ENCODE measurements around the gene MFSD12.

MFSD12 gene

DNA sequence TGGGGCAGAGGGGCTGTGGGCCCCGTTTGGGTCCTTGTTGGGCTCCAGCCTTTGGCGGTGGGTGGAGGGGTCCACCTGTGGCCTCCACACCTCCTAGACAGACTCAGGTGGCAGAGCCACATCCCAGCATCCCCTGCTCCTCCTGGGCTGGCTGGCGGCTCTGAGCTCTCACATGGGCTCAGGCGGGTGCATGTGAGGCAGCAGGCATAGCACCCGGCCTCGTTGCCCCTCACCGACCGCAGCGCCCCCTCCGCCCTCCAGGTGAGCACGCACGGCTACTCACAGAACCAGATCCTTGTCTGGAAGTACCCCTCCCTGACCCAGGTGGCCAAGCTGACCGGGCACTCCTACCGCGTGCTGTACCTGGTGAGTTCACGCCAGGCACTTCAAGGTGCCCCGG lies 24.4 kb downstream of the MFSD12 start:
- no peaks in the 10 kb centered on the region for H3K27me3 ChIP-seq (ENCODE audit: insufficient read depth, poor library complexity, severe bottlenecking)
- no peak for TF ChIP-seq GABPA (IDR thresholded peaks at IDR 0.05; ENCODE audit: low read depth)
- TF ChIP-seq POLR2AphosphoS5 (IDR thresholded peaks at IDR 0.05; ENCODE audit: low read depth) = no peak
- TF ChIP-seq SPI1 (IDR thresholded peaks at IDR 0.05; ENCODE audit: borderline replicate concordance, low read depth) = no peak
- TF ChIP-seq, protein P1, sequence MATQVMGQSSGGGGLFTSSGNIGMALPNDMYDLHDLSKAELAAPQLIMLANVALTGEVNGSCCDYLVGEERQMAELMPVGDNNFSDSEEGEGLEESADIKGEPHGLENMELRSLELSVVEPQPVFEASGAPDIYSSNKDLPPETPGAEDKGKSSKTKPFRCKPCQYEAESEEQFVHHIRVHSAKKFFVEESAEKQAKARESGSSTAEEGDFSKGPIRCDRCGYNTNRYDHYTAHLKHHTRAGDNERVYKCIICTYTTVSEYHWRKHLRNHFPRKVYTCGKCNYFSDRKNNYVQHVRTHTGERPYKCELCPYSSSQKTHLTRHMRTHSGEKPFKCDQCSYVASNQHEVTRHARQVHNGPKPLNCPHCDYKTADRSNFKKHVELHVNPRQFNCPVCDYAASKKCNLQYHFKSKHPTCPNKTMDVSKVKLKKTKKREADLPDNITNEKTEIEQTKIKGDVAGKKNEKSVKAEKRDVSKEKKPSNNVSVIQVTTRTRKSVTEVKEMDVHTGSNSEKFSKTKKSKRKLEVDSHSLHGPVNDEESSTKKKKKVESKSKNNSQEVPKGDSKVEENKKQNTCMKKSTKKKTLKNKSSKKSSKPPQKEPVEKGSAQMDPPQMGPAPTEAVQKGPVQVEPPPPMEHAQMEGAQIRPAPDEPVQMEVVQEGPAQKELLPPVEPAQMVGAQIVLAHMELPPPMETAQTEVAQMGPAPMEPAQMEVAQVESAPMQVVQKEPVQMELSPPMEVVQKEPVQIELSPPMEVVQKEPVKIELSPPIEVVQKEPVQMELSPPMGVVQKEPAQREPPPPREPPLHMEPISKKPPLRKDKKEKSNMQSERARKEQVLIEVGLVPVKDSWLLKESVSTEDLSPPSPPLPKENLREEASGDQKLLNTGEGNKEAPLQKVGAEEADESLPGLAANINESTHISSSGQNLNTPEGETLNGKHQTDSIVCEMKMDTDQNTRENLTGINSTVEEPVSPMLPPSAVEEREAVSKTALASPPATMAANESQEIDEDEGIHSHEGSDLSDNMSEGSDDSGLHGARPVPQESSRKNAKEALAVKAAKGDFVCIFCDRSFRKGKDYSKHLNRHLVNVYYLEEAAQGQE (IDR thresholded peaks at IDR 0.05; ENCODE audit: insufficient replicate concordance, low read depth) = no peak
- TF ChIP-seq, protein P2, sequence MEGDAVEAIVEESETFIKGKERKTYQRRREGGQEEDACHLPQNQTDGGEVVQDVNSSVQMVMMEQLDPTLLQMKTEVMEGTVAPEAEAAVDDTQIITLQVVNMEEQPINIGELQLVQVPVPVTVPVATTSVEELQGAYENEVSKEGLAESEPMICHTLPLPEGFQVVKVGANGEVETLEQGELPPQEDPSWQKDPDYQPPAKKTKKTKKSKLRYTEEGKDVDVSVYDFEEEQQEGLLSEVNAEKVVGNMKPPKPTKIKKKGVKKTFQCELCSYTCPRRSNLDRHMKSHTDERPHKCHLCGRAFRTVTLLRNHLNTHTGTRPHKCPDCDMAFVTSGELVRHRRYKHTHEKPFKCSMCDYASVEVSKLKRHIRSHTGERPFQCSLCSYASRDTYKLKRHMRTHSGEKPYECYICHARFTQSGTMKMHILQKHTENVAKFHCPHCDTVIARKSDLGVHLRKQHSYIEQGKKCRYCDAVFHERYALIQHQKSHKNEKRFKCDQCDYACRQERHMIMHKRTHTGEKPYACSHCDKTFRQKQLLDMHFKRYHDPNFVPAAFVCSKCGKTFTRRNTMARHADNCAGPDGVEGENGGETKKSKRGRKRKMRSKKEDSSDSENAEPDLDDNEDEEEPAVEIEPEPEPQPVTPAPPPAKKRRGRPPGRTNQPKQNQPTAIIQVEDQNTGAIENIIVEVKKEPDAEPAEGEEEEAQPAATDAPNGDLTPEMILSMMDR (IDR thresholded peaks at IDR 0.05; ENCODE audit: insufficient read depth, low read length) = no peak
- no peak for DNase-seq (ENCODE audit: low read depth in 1 of 2, low spot score in 1 of 2)
- H3K4me3 ChIP-seq (replicated peaks; ENCODE audit: insufficient read depth, low read length) = no peak overlapping the region
- H3K27ac ChIP-seq (replicated peaks) = no peak overlapping the region

DNA sequence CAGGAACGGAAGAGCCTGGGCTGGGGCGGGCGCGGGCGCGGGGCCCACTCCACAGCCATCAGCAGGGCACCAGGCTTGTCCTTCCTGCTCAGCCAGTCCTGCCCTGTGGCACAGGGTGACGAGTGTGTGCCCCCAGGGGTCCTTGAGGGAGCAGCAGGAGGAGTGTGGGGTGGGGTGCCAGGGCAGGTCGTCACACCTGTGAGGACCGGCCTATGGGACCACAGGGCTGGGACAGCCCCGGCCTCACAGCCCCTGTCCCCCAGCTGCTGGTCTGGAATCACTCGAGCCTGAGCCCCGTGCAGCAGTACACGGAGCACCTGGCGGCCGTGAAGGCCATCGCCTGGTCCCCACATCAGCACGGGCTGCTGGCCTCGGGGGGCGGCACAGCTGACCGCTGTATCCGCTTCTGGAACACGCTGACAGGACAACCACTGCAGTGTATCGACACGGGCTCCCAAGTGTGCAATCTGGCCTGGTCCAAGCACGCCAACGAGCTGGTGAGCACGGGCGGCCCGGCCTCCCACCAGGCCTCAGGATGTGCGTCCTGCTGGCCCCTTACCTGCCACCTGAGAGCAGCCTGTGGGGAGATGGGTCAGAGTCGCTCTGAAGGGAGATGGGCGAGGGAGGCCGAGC lies 25.1 kb downstream of the MFSD12 start:
- no peak for DNase-seq (ENCODE audit: low read depth in 1 of 2, low spot score in 1 of 2)
- TF ChIP-seq POLR2AphosphoS5 (IDR thresholded peaks at IDR 0.05; ENCODE audit: low read depth) = no peak
- no peak for TF ChIP-seq SPI1 (IDR thresholded peaks at IDR 0.05; ENCODE audit: borderline replicate concordance, low read depth)
- TF ChIP-seq, protein P2 (IDR thresholded peaks at IDR 0.05; ENCODE audit: insufficient read depth, low read length) = no peak
- TF ChIP-seq, protein P1 (IDR thresholded peaks at IDR 0.05; ENCODE audit: insufficient replicate concordance, low read depth) = no peak
- TF ChIP-seq GABPA (IDR thresholded peaks at IDR 0.05; ENCODE audit: low read depth) = no peak
- H3K27me3 ChIP-seq (ENCODE audit: insufficient read depth, poor library complexity, severe bottlenecking) = no peaks in the 10 kb centered on the region
- H3K4me3 ChIP-seq (replicated peaks; ENCODE audit: insufficient read depth, low read length) = no peak overlapping the region
- no peak overlapping the region for H3K27ac ChIP-seq (replicated peaks)

DNA sequence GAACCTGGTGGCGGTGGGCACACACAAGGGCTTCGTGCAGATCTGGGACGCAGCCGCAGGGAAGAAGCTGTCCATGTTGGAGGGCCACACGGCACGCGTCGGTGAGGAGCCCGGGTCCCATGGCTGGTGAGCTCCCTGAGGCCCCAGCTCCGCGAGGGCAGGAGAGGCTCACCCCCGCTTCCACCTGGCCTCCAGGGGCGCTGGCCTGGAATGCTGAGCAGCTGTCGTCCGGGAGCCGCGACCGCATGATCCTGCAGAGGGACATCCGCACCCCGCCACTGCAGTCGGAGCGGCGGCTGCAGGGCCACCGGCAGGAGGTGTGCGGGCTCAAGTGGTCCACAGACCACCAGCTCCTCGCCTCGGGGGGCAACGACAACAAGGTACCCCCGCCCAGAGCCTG lies 25.7 kb downstream of the MFSD12 start:
- Histone ChIP-seq H3K4me3 (replicated peaks; ENCODE audit: insufficient read depth, low read length) (no peak overlapping the region), H3K27ac (replicated peaks) (no peak overlapping the region), H3K27me3 (ENCODE audit: insufficient read depth, poor library complexity, severe bottlenecking) (no peaks in the 10 kb centered on the region)
- no peak for DNase-seq (ENCODE audit: low read depth in 1 of 2, low spot score in 1 of 2)
- TF ChIP-seq GABPA (IDR thresholded peaks at IDR 0.05; ENCODE audit: low read depth) (no peak), POLR2AphosphoS5 (IDR thresholded peaks at IDR 0.05; ENCODE audit: low read depth) (no peak), SPI1 (IDR thresholded peaks at IDR 0.05; ENCODE audit: borderline replicate concordance, low read depth) (no peak)
- TF ChIP-seq, protein P1 (IDR thresholded peaks at IDR 0.05; ENCODE audit: insufficient replicate concordance, low read depth) = no peak
- TF ChIP-seq, protein P2 (IDR thresholded peaks at IDR 0.05; ENCODE audit: insufficient read depth, low read length) = no peak
